Calu3 (cell line): ENCODE data around the gene SLC29A3. TPM values are rescaled to one million over a fixed set of nuclear protein-coding genes. Genes with fewer than 3 reads are reported as not detected.

Experiments used
- Bru-seq: library from RNA; stranded (reverse); fragments of 400-500 nt; gene quantifications from one replicate; lab custom pipeline; 2021; lab: Mats Ljungman, UMichigan
- BruChase-seq, 2 experiments: library from RNA; stranded (reverse); fragments of 400-500 nt; gene quantifications; one replicate each; lab custom pipeline; 2021; lab: Mats Ljungman, UMichigan
- BruUV-seq: library from RNA; stranded (reverse); fragments of 400-500 nt; replicated peaks from 2 replicates; lab custom pipeline; 2021; lab: Mats Ljungman, UMichigan
- CTCF ChIA-PET: fragments of 300-600 bp; sonication (Branson Sonifier 250); formaldehyde crosslinking; loops from one replicate; lab custom pipeline; 2022; ENCODE audit warnings: antibody characterized with exemption; lab: Charles Lee
- DNase-seq: peaks from one replicate; pipeline ENCODE4 v3.0.0; 2022
- H3K27ac Mint-ChIP-seq: one replicate; pipeline ENCODE4 v1.8.0; 2022; ENCODE audit warnings: mixed read lengths; ENCODE audit not compliant: unreplicated experiment
- H3K27me3 Mint-ChIP-seq: one replicate; pipeline ENCODE4 v1.8.0; 2022; ENCODE audit warnings: mixed read lengths; ENCODE audit not compliant: unreplicated experiment
- H3K36me3 Mint-ChIP-seq: one replicate; pipeline ENCODE4 v1.8.0; 2022; ENCODE audit warnings: mild to moderate bottlenecking, moderate library complexity, mixed read lengths; ENCODE audit not compliant: insufficient read depth, unreplicated experiment
- H3K4me1 Mint-ChIP-seq: one replicate; pipeline ENCODE4 v1.8.0; 2022; ENCODE audit warnings: mild to moderate bottlenecking, low read depth, mixed read lengths; ENCODE audit not compliant: unreplicated experiment
- H3K4me3 Mint-ChIP-seq: one replicate; pipeline ENCODE4 v1.8.0; 2022; ENCODE audit warnings: mild to moderate bottlenecking, low read depth, moderate library complexity, mixed read lengths; ENCODE audit not compliant: unreplicated experiment
- H3K9me3 Mint-ChIP-seq: one replicate; pipeline ENCODE4 v1.8.0; 2022; ENCODE audit warnings: low read depth, mixed read lengths; ENCODE audit not compliant: unreplicated experiment
- CTCF ChIP-seq: fragments of 200-600 bp; IDR thresholded peaks from one replicate; pipeline ENCODE4 v1.8.0; 2022; ENCODE audit warnings: antibody characterized with exemption; ENCODE audit not compliant: unreplicated experiment
- intact Hi-C: fragments of 100-400 bp; cut with micrococcal nuclease; formaldehyde crosslinking; loops from one replicate; pipeline ENCODE4 v1.10.0; 2022; ENCODE audit not compliant: unreplicated experiment
- long read RNA-seq: library from polyadenylated mRNA; stranded (forward); transcript quantifications from one replicate; pipeline ENCODE4 v2.0.0, GENCODE V29; 2022
- total RNA-seq: library from RNA; stranded (reverse); gene quantifications from 2 replicates; pipeline ENCODE4 v1.2.3, GENCODE V29; 2022

The SLC29A3 gene
- total RNA-seq, result 5.9 and 7.7 TPM in 2 replicates
- Bru-seq, nascent RNA, result percentile 48 among the genes with signal in this experiment
- BruChase-seq, experiment 1, labeled RNA remaining after a 6-hour chase, result percentile 38 among the genes with signal in this experiment
- BruChase-seq, experiment 2, labeled RNA remaining after a 2-hour chase, result percentile 46 among the genes with signal in this experiment
- long read RNA-seq, transcript SLC29A3-205 (6 exons, 2,262 nt), result major isoform, 8 of 21 reads
- long read RNA-seq, partial matches to known transcripts, result 4 of 21 reads
- long read RNA-seq, other reads (novel, unspliced or antisense), result 4 of 21 reads

- TF ChIP-seq CTCF, result peak; percentile 60
- H3K27ac Mint-ChIP-seq, result peak within 1 kb of the TSS; percentile 6
- peaks cover under 1% of the 10 kb centered on the region for H3K27me3 Mint-ChIP-seq
- no TSS peak for BruUV-seq
- H3K36me3 Mint-ChIP-seq, result peaks cover 16% of the 10 kb centered on the region
- H3K4me3 Mint-ChIP-seq, result peak within 1 kb of the TSS; percentile 86
- no peaks in the 10 kb centered on the region for H3K4me1 Mint-ChIP-seq
- CTCF ChIA-PET, result interaction anchor here (0.7 to 2.3 kb wide), 31 partner anchors 12 to 636 kb away, joined by 3 to 27 read pairs (median 4); partner anchors contain the start of gene CDH23
- peak; percentile 88 for DNase-seq
- intact Hi-C loops, result loop anchor here (2.0 to 10.0 kb wide), 2 partner anchors 58 to 166 kb away; no protein-coding TSS in a partner anchor
- no peaks in the 10 kb centered on the region for H3K9me3 Mint-ChIP-seq
Observed at GRCh38 chr10:71319042-71319799, at the start of gene SLC29A3. TSS of gene SLC29A3 (plus strand) at chr10:71319259. CDS start at chr10:71319310, 51 bp downstream.

DNA sequence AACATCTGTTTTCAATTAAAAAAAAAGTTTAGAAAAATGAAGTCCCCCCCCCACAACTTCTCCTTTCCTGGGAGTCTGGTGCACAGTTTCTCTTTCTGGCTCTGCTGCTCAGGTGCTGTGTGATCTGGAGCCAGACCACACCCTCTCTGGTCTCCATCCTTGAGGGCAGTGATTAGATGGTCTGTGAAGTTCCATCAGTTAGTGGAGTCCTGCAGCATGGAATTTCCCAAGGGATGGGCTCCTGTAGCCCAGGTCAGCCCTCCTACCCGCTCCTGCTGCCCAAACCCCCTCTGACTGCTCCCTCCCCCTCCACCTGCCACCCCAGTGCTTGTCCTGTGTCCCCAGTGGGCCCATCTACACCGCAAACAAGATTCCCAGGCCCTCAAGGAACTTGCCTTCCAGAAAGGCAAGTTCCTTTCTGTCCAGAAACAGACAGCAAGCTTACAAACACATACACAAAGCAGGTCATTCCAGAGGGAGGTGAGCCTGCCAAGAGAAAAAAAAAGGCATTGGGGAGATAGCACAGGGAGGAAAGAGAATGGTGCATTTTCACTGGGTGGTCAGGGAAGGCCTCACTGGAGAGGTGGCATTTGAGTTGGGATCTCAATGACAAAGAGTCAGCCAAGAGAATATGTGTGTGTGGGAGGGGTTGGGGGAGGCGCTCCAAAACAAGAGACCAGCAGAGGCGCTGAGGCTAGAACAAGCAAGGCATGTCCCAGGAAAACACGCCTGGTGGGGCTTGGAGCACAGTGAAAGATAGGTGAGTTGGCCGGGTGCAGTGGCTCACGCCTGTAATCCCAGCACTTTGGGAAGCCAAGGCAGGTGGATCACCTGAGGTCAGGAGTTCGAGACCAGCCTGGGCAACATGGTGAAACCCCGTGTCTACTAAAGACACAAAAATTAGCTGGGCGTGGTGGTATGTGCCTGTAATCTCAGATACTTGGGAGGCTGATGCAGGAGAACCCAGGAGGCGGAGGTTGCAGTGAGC is 49.5 kb upstream of the SLC29A3 start:
- Mint-ChIP-seq H3K36me3 (no peaks in the 10 kb centered on the region), H3K27me3 (peaks cover 71% of the 10 kb centered on the region), H3K4me1 (no peaks in the 10 kb centered on the region), H3K4me3 (no peak overlapping the region), H3K27ac (no peak overlapping the region), H3K9me3 (no peaks in the 10 kb centered on the region)
- intact Hi-C loops, result no loop called here
- BruUV-seq, result no TSS peak
- CTCF ChIA-PET, result interaction anchor here (0.6 to 1.2 kb wide), 9 partner anchors 11 to 366 kb away, joined by 3 to 6 read pairs (median 4); no protein-coding TSS in a partner anchor
- no peak for TF ChIP-seq CTCF
- DNase-seq, result no peak

DNA sequence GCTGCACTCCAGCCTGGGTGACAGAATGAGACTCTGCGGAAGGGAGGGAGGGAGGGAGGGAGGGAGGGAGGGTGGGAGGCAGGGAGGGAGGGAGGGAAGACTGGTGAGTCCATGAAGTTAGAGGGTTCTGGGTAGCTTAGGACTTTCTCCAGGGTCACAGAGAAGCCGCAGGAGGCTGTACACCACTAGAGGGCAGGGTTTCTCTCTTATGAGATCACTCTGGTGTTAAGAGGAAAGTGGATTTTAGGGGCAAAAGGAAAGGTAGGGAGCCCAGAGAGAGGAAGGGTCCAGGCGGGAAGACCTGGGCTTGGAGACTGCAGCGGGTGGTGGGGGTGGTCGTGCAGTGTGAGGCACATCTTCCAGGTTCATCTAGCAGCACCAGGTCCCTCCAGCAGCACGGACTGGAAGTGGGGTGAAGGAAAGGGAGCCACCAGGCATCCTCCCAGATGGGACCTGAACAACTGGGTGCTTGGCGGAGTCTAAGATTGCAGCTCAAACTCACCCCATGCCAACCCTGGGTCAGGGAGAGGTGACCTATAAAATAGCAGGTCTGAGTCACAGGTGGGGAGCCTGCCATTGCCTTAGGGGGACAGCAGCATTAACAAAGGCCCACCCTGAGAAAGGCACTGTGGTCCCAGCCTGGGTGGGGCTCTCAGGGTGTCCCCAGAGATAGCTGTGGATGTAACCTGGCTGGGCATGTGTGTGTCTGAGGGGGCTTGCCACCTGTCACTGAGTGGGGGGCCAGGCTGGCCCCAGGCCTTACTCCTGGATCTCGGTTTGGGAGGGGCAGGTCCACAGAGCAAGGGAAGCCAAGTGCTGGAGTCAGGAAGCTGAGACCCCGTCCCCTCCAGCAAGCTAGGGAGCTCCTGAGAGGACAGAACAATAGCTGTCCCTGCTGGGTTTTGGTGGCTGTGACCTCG is 48.5 kb upstream of the SLC29A3 start:
- intact Hi-C loops, result no loop called here
- Mint-ChIP-seq H3K4me1 (no peaks in the 10 kb centered on the region), H3K36me3 (no peaks in the 10 kb centered on the region), H3K27me3 (peaks cover 69% of the 10 kb centered on the region), H3K9me3 (no peaks in the 10 kb centered on the region), H3K4me3 (no peak overlapping the region), H3K27ac (no peak overlapping the region)
- peak; percentile 66 for TF ChIP-seq CTCF
- peak; percentile 70 for DNase-seq
- CTCF ChIA-PET, result interaction anchor here (0.5 to 1.2 kb wide), 11 partner anchors 10 to 367 kb away, joined by 3 to 6 read pairs (median 3); no protein-coding TSS in a partner anchor
- BruUV-seq, result no TSS peak
